NCI-H1436 treated with DMSO at 0.1 percent for 48 hours (cell line): Measurements from ENCODE around the gene BTBD17.

Experiments used
- DNase-seq: peaks from one replicate; lab custom pipeline; 2025; lab: John Stamatoyannopoulos, UW

Gene BTBD17

GRCh38 chr17:74358697-74359096, 3.0 kb downstream of the BTBD17 start:
- no peak for DNase-seq

- DNase-seq: no peak
These were observed 4.2 kb downstream of the BTBD17 start for GRCh38 chr17:74357466-74357809.

- no peak for DNase-seq
These were observed 4.8 kb downstream of the BTBD17 start for GRCh38 chr17:74356646-74357465.

- no peak for DNase-seq
These were observed 6.6 kb downstream of the BTBD17 start for GRCh38 chr17:74355065-74355464.

- no peak for DNase-seq
These were observed 7.1 kb downstream of the BTBD17 start for GRCh38 chr17:74354561-74354960.

GRCh38 chr17:74354123-74354522, 7.5 kb downstream of the BTBD17 start:
- DNase-seq: no peak

GRCh38 chr17:74353446-74354060, 8.1 kb downstream of the BTBD17 start:
- no peak for DNase-seq

- DNase-seq: no peak
These were observed 10.0 kb downstream of the BTBD17 start for GRCh38 chr17:74351552-74352210.

GRCh38 chr17:74350486-74350885, 11.2 kb downstream of the BTBD17 start:
- no peak for DNase-seq

GRCh38 chr17:74349120-74349519, 12.5 kb downstream of the BTBD17 start:
- no peak for DNase-seq

- no peak for DNase-seq
These were observed 14.0 kb downstream of the BTBD17 start for GRCh38 chr17:74347646-74348045.

- no peak for DNase-seq
These were observed 16.0 kb downstream of the BTBD17 start for GRCh38 chr17:74345433-74346241.

- no peak for DNase-seq
These were observed 17.0 kb downstream of the BTBD17 start for GRCh38 chr17:74344658-74345057.

GRCh38 chr17:74343526-74344284, 18.0 kb downstream of the BTBD17 start:
- no peak for DNase-seq

- no peak for DNase-seq
These were observed 18.5 kb downstream of the BTBD17 start for GRCh38 chr17:74343121-74343520.

- no peak for DNase-seq
These were observed 19.4 kb downstream of the BTBD17 start for GRCh38 chr17:74342224-74342623.

GRCh38 chr17:74340470-74341023, 21.1 kb downstream of the BTBD17 start:
- DNase-seq: no peak

GRCh38 chr17:74339537-74340195, 22.0 kb downstream of the BTBD17 start:
- peak; percentile 90 for DNase-seq

- DNase-seq: no peak
These were observed 23.7 kb downstream of the BTBD17 start for GRCh38 chr17:74337834-74338500.

- DNase-seq: no peak
These were observed 25.4 kb downstream of the BTBD17 start for GRCh38 chr17:74336307-74336706.
